Measurements from ENCODE around the gene PUS10. TPM values are rescaled to one million over a fixed set of nuclear protein-coding genes. Genes with fewer than 3 reads are reported as not detected.
A peak's percentile ranks its signal among the peaks of the same experiment; 100 is the strongest.

PUS10 gene
- polyA plus RNA-seq, 3 donors = 2.0 to 3.0 (median 2.8) TPM

DNA sequence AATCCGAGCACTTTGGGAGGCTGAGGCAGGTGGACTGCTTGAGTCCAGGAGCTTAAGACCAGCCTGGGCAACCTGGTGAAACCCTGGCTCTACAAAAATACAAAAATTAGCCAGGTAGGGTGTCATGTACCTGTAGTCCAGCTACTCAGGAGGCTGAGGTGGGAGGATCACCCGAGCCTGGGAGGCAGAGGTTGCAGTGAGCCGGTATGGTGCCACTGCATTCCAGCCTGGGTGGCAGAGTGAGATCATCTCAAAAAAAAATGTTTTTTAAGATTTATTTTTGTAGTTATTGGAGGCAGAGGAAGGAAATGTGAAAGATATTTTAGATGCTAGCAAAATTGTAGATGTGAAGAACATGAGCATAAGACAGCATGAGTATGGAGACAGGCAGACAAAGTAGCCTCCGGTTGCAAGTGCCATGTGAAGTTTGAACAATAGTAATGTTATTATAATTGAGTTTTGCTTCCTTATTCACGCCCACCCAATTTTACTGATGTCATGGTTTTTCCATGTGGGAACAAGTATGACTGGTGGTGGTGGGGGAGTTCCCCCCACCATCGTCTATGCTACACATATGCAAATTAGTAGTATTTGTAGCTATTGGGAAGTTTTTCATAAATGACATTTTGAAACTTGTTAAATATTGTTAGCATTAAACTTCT lies 118.7 kb downstream of the PUS10 start:
- WGBS (ENCODE audit: insufficient coverage) = 100% methylated on average over 3 of the region's 6 CpGs
- Mint-ChIP-seq H3K27me3 (ENCODE audit: low read depth in 3 of 3) (no peaks in the 10 kb centered on the region), H3K9me3 (no peaks in the 10 kb centered on the region), H3K4me3 (no peak overlapping the region), H3K36me3 (peaks cover 73 to 92% of the 10 kb centered on the region in 2 donors), H3K4me1 (no peaks in the 10 kb centered on the region), H3K27ac (peak overlapping the region in 4 of 7 donors; percentile 2 to 75 (median 31))
- no peaks in the 10 kb centered on the region for H3K9me3 ChIP-seq (replicated peaks in 1 of 2; ENCODE audit: control insufficient read depth in 1 of 2, insufficient read depth in 1 of 2, low read length in 2 of 2)
- intact Hi-C loops (cut with micrococcal nuclease) = no loop called here
- H3K4me1 ChIP-seq (ENCODE audit: control insufficient read depth in 1 of 2, insufficient read depth in 2 of 2, low read length in 2 of 2) = no peaks in the 10 kb centered on the region
- DNase-seq = peak in 1 of 3 donors; percentile 69
- H3K79me2 ChIP-seq (ENCODE audit: insufficient read depth, low read length) = peaks cover 82% of the 10 kb centered on the region
- peaks cover 100% of the 10 kb centered on the region for H4K20me1 ChIP-seq (ENCODE audit: insufficient read depth, low read length)
- no peak overlapping the region for H3K9ac ChIP-seq (ENCODE audit: insufficient read depth, low read length, poor library complexity, severe bottlenecking)
- no peak overlapping the region for H3K27ac ChIP-seq (ENCODE audit: low read depth in 1 of 2, low read length in 2 of 2)
- H3K4me2 ChIP-seq (replicated peaks; ENCODE audit: extremely low read depth, low read length, poor library complexity, severe bottlenecking) = no peak overlapping the region
- TF ChIP-seq, protein P1, sequence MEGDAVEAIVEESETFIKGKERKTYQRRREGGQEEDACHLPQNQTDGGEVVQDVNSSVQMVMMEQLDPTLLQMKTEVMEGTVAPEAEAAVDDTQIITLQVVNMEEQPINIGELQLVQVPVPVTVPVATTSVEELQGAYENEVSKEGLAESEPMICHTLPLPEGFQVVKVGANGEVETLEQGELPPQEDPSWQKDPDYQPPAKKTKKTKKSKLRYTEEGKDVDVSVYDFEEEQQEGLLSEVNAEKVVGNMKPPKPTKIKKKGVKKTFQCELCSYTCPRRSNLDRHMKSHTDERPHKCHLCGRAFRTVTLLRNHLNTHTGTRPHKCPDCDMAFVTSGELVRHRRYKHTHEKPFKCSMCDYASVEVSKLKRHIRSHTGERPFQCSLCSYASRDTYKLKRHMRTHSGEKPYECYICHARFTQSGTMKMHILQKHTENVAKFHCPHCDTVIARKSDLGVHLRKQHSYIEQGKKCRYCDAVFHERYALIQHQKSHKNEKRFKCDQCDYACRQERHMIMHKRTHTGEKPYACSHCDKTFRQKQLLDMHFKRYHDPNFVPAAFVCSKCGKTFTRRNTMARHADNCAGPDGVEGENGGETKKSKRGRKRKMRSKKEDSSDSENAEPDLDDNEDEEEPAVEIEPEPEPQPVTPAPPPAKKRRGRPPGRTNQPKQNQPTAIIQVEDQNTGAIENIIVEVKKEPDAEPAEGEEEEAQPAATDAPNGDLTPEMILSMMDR (IDR thresholded peaks at IDR 0.05) = no peak
- H3K36me3 ChIP-seq (replicated peaks in 1 of 2; ENCODE audit: control insufficient read depth in 1 of 2, insufficient read depth in 2 of 2, low read length in 2 of 2) = peaks cover 86 to 99% of the 10 kb centered on the region in 2 donors
- no peak overlapping the region for H2AFZ ChIP-seq (ENCODE audit: insufficient read depth, low read depth, low read length, poor library complexity, severe bottlenecking)
- no peak overlapping the region for H3K4me3 ChIP-seq (replicated peaks in 1 of 3; ENCODE audit: low read depth in 2 of 3, low read length in 3 of 3)
- H3K27me3 ChIP-seq (ENCODE audit: control insufficient read depth in 2 of 2, insufficient read depth in 2 of 2, low read length in 2 of 2) = no peaks in the 10 kb centered on the region

DNA sequence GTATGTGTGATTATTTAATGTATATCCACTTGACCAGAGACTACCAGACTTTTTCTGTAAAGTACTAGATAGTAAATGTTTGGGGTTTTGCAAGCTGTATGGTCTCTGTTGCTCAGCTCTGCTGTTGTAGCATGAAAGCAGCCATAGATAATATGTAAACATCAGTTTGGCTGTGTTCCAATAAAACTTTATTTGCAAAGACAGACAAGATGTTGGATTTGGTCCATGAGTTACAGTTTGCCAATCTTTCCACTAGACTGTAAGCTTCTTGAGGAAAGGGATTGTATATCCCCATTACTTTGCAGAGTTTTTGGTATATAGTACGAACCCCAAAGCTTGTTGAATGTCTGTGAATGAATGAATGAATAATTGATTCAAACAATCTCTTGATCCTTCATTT lies 119.5 kb downstream of the PUS10 start:
- H3K27ac Mint-ChIP-seq = peak overlapping the region in 1 of 7 donors; percentile 15
- peaks cover 88 to 99% of the 10 kb centered on the region in 2 donors for H3K36me3 ChIP-seq (replicated peaks in 1 of 2; ENCODE audit: control insufficient read depth in 1 of 2, insufficient read depth in 2 of 2, low read length in 2 of 2)
- H3K79me2 ChIP-seq (ENCODE audit: insufficient read depth, low read length) = peaks cover 88% of the 10 kb centered on the region

More for the DNA sequence above, 119.5 kb downstream of the PUS10 start:
- Mint-ChIP-seq H3K27me3 (ENCODE audit: low read depth in 3 of 3) (no peaks in the 10 kb centered on the region), H3K9me3 (no peaks in the 10 kb centered on the region), H3K36me3 (peaks cover 77 to 93% of the 10 kb centered on the region in 2 donors), H3K4me1 (no peaks in the 10 kb centered on the region), H3K4me3 (no peak overlapping the region)
- Histone ChIP-seq H3K9ac (ENCODE audit: insufficient read depth, low read length, poor library complexity, severe bottlenecking) (no peak overlapping the region), H3K27ac (ENCODE audit: low read depth in 1 of 2, low read length in 2 of 2) (no peak overlapping the region), H3K27me3 (ENCODE audit: control insufficient read depth in 2 of 2, insufficient read depth in 2 of 2, low read length in 2 of 2) (no peaks in the 10 kb centered on the region), H3K4me3 (replicated peaks in 1 of 3; ENCODE audit: low read depth in 2 of 3, low read length in 3 of 3) (no peak overlapping the region), H3K9me3 (replicated peaks in 1 of 2; ENCODE audit: control insufficient read depth in 1 of 2, insufficient read depth in 1 of 2, low read length in 2 of 2) (no peaks in the 10 kb centered on the region), H4K20me1 (ENCODE audit: insufficient read depth, low read length) (peaks cover 100% of the 10 kb centered on the region), H3K4me2 (replicated peaks; ENCODE audit: extremely low read depth, low read length, poor library complexity, severe bottlenecking) (no peak overlapping the region), H3K4me1 (ENCODE audit: control insufficient read depth in 1 of 2, insufficient read depth in 2 of 2, low read length in 2 of 2) (no peaks in the 10 kb centered on the region), H2AFZ (ENCODE audit: insufficient read depth, low read depth, low read length, poor library complexity, severe bottlenecking) (no peak overlapping the region)
- no peak for DNase-seq
- intact Hi-C loops (cut with micrococcal nuclease) = no loop called here
- no CpG with 5 or more reads among the region's 1 CpG for WGBS (ENCODE audit: insufficient coverage)
- TF ChIP-seq, protein P1 (IDR thresholded peaks at IDR 0.05) = no peak

Small RNA genes within 50 kb of the gene (small RNA-seq; reads per million reads assigned to genes)
- not detected for gene RNA5SP95 (ENCODE audit: insufficient read length, low read depth)
- gene RNU4-51P (ENCODE audit: insufficient read length, low read depth) = not detected

Other genes starting within 250 kb of the PUS10 start
- 10 to 100 TPM; 18.3 to 34.3 (median 20.3) TPM for gene REL, start 136.7 kb downstream of the PUS10 start, polyA plus RNA-seq
- gene PEX13, start 535 bp downstream of the PUS10 start, polyA plus RNA-seq = 1 to 10 TPM; 4.1 to 5.7 (median 4.8) TPM
- 1 to 10 TPM; 1.9 to 3.5 (median 3.4) TPM for gene SANBR, start 47.6 kb upstream of the PUS10 start, polyA plus RNA-seq
- gene C2orf74, start 143.9 kb upstream of the PUS10 start, polyA plus RNA-seq = 10 to 100 TPM in 2 of 3 donors, 1 to 10 TPM in 1; 3.0 to 18.2 (median 12.0) TPM

Data from CD14-positive monocyte (primary cell).